Epithelial cell of alveolus of lung (primary cell): ENCODE measurements around the gene NCAPG. TPM values are rescaled to one million over a fixed set of nuclear protein-coding genes. Genes with fewer than 3 reads are reported as not detected.

ENCODE experiments used
- total RNA-seq: library from RNA; depleted of rRNA; stranded (reverse); fragments of >200 nt; gene quantifications from 2 replicates; pipeline ENCODE4 v1.2.1, GENCODE V29; 2015

The NCAPG gene
- 10.9 and 22.8 TPM in 2 replicates for total RNA-seq

DNA sequence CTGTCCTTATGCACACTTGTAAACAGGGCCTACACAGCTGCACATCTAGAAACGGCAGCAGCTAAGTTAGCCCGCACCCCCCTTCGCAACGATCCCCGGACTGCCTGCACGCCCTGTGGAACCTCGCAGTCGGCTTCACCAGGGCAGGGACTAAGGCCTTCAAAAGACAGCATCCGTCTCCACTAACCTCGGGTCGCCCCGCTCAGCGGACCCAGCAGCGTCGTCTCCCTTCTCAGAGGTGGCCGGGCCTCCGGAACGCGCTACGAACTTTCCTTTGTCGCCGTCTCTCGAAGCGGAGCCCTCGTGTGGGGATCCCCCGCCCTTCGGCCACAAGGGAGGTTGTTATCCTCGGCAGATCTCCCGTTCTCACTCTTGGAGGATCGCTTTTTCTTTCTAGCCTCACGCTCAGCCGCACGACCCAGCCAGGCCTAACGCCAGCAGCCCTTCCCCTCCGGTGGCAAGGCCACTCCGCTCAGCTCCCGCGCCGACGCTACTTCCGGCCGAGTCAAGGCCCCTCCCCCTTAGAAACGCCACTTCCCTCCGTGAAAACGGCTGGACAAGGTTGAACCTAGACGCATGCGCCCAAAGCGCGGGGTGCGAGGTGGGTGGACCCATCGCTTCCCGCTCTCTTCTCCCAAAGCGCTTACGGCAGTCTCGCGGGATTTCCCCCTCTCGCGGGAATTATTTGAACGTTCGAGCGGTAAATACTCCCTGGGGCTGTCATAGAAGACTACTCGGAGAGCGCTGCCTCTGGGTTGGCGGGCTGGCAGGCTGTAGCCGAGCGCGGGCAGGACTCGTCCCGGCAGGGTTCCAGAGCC is at the start of gene NCAPG, which contains the start of gene DCAF16:
Gene NCAPG, plus strand, starts transcription at position 720 of the 818 bp plus-strand sequence. CDS start 99 bp downstream, outside the sequence.
Gene DCAF16, minus strand, starts transcription at position 498 of the 818 bp plus-strand sequence. CDS start 6,616 bp downstream, outside the sequence.

DNA sequence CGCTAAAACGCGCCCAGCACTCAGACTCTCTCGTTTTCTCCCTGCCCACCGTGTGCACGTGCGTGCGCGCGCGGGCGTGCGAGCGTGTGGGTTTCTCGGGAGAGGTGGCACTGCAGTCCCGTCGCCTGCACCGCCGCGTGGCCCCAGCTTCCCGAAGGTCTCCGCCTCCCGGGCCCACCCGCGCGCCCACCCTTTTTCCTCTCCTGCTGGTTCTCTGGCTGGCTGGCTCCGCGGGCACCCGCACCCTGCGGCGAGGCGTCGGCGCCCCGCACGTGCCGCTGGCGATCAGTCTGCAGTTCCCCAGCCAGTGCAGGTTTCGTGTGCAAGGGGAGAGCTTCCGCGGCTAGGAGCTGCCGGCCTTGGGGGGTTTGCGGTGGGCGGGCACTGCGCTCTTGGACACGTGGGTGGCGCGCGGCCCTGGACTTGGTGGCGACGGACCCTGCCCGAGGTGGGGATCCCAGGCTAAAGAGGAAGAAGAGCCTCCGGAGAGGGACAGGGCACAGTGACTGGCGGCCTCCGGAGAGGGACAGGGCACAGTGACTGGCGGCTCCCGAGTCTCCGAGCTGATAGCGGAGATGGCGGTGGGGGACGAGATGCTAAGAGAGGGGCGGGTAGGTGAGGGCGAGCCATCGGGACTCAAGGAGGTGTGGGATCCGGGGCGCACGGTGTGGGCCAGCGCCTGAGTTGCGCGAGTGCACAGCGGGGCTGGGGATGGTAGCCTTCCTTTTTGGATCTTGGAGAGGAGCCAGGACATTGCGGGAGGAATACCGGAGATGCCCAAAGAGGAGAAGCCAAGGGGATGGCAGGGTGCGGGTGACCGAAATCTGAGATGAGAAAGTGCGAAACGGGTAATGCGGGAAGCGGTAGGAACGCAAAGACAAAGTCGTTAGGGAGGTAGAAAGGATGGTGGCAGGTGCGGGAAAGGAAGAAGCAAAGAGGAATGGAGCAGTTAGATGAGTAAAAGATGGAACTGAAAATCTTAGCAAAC is 29.2 kb upstream of the NCAPG start, which contains the start of gene FAM184B:
Gene FAM184B, minus strand, starts transcription at position 322 of the 988 bp plus-strand sequence. CDS start 322 bp downstream, outside the sequence.

Other genes with a start within 250 kb of the NCAPG start
- gene LAP3, start 233.8 kb upstream of the NCAPG start, total RNA-seq: 39.0 and 63.9 TPM in 2 replicates
- 8.9 and 9.6 TPM in 2 replicates for gene MED28, start 196.3 kb upstream of the NCAPG start, total RNA-seq
- not detected in 2 replicates for gene FAM184B, start 29.4 kb upstream of the NCAPG start, total RNA-seq
- 18.4 and 46.3 TPM in 2 replicates for gene DCAF16, start 222 bp upstream of the NCAPG start, total RNA-seq
- 7.6 and 41.8 TPM in 2 replicates for gene LCORL, start 210.8 kb downstream of the NCAPG start, total RNA-seq